CD14-positive monocyte (primary cell): Measurements from ENCODE around the gene NLRP12. TPM values are rescaled to one million over a fixed set of nuclear protein-coding genes. Genes with fewer than 3 reads are reported as not detected.
"Not testable (repeated sequence)": the region's sequence is repeated elsewhere in the genome, so short reads cannot be mapped to it uniquely, and the experiment has no call there.

Experiments
- DNase-seq, 3 donors: peaks; one replicate each; pipeline ENCODE4 v3.0.0-alpha.2; 2011 to 2022
- H2AFZ ChIP-seq: 2 replicates; pipeline ENCODE4 v1.6.0; 2012; ENCODE audit warnings: mild to moderate bottlenecking, low read depth, low read length, inconsistent platforms; ENCODE audit not compliant: insufficient read depth, poor library complexity, severe bottlenecking
- H3K27ac ChIP-seq, 2 donors: 1 replicate in 1 of 2; 2 replicates in 1 of 2; pipeline ENCODE4 v1.5.1; 2012 to 2013; ENCODE audit warnings: low read length in 2 of 2, control low read depth in 1 of 2, inconsistent platforms in 1 of 2, low read depth in 1 of 2, mild to moderate bottlenecking in 1 of 2
- H3K27me3 ChIP-seq, 2 donors: one replicate each; pipeline versions ENCODE4 v1.6.0 to v1.6.1; 2011 to 2013; ENCODE audit warnings: low read length in 2 of 2; ENCODE audit not compliant: control insufficient read depth in 2 of 2, insufficient read depth in 2 of 2
- H3K36me3 ChIP-seq, 2 donors: replicated peaks in 1 of 2; 1 replicate in 1 of 2; 2 replicates in 1 of 2; pipeline versions ENCODE4 v1.5.1 to v1.6.1; 2012 to 2013; ENCODE audit warnings: low read length in 2 of 2, control low read depth in 1 of 2, inconsistent platforms in 1 of 2, mild to moderate bottlenecking in 1 of 2; ENCODE audit not compliant: insufficient read depth in 2 of 2, control insufficient read depth in 1 of 2
- H3K4me1 ChIP-seq, 2 donors: 1 replicate in 1 of 2; 2 replicates in 1 of 2; pipeline versions ENCODE4 v1.5.1 to v1.6.1; 2012 to 2013; ENCODE audit warnings: low read length in 2 of 2, control low read depth in 1 of 2, inconsistent platforms in 1 of 2, mild to moderate bottlenecking in 1 of 2, moderate library complexity in 1 of 2; ENCODE audit not compliant: insufficient read depth in 2 of 2, control insufficient read depth in 1 of 2
- H3K4me2 ChIP-seq: replicated peaks from 2 replicates; pipeline ENCODE3; 2012; ENCODE audit warnings: low read length, moderate library complexity, mild to moderate bottlenecking; ENCODE audit not compliant: poor library complexity, severe bottlenecking; ENCODE audit errors: extremely low read depth
- H3K4me3 ChIP-seq, 3 experiments: fragments of 200-600 bp in 1 of 3; sonication (generic) in 1 of 3; replicated peaks in 1 of 3; 1 replicate in 2 of 3; 2 replicates in 1 of 3; pipeline ENCODE4 v1.5.1; 2011 to 2013; ENCODE audit warnings: low read length in 3 of 3, mild to moderate bottlenecking in 3 of 3, control low read depth in 2 of 3, low read depth in 2 of 3, inconsistent platforms in 1 of 3, moderate library complexity in 1 of 3
- H3K79me2 ChIP-seq: 2 replicates; pipeline ENCODE4 v1.6.0; 2012; ENCODE audit warnings: mild to moderate bottlenecking, control low read depth, inconsistent platforms, low read length, moderate library complexity; ENCODE audit not compliant: insufficient read depth
- H3K9ac ChIP-seq: 2 replicates; pipeline ENCODE4 v1.6.0; 2017; ENCODE audit warnings: low read length, mild to moderate bottlenecking; ENCODE audit not compliant: insufficient read depth, poor library complexity, severe bottlenecking
- H3K9me3 ChIP-seq, 2 donors: replicated peaks in 1 of 2; 1 replicate in 1 of 2; 2 replicates in 1 of 2; pipeline versions ENCODE4 v1.5.1 to v1.6.1; 2012 to 2013; ENCODE audit warnings: low read length in 2 of 2, control low read depth in 1 of 2; ENCODE audit not compliant: control insufficient read depth in 1 of 2, insufficient read depth in 1 of 2
- H4K20me1 ChIP-seq: 2 replicates; pipeline ENCODE4 v1.6.0; 2012; ENCODE audit warnings: mild to moderate bottlenecking, low read length, control low read depth, moderate library complexity; ENCODE audit not compliant: insufficient read depth
- H3K27ac Mint-ChIP-seq, 7 donors: one replicate each; pipeline ENCODE4 v1.8.0; 2020; ENCODE audit warnings: mild to moderate bottlenecking in 7 of 7, mixed read lengths in 7 of 7, moderate library complexity in 6 of 7, inconsistent platforms in 2 of 7
- H3K27me3 Mint-ChIP-seq, 3 donors: one replicate each; pipeline ENCODE4 v1.8.0; 2021 to 2022; ENCODE audit warnings: low read depth in 3 of 3, mild to moderate bottlenecking in 3 of 3, mixed read lengths in 3 of 3, moderate library complexity in 3 of 3, inconsistent platforms in 1 of 3
- H3K36me3 Mint-ChIP-seq, 2 donors: one replicate each; pipeline ENCODE4 v1.8.0; 2020; ENCODE audit warnings: mixed read lengths in 2 of 2, inconsistent platforms in 1 of 2, mild to moderate bottlenecking in 1 of 2
- H3K4me1 Mint-ChIP-seq: one replicate; pipeline ENCODE4 v1.8.0; 2020; ENCODE audit warnings: mild to moderate bottlenecking, mixed read lengths
- H3K4me3 Mint-ChIP-seq, 2 donors: one replicate each; pipeline ENCODE4 v1.8.0; 2020; ENCODE audit warnings: mild to moderate bottlenecking in 2 of 2, mixed read lengths in 2 of 2, moderate library complexity in 1 of 2
- H3K9me3 Mint-ChIP-seq, 7 donors: one replicate each; pipeline ENCODE4 v1.8.0; 2020 to 2022; ENCODE audit warnings: mixed read lengths in 7 of 7, mild to moderate bottlenecking in 6 of 7, moderate library complexity in 6 of 7, inconsistent platforms in 2 of 7
- CTCF ChIP-seq: fragments of 200-600 bp; IDR thresholded peaks from one replicate; pipeline ENCODE4 v1.8.0; 2022; ENCODE audit warnings: antibody characterized with exemption, mild to moderate bottlenecking
- WGBS: methylation state at CpG from one replicate; pipeline ENCODE4 v1.1.5; 2013; ENCODE audit warnings: missing lambda C conversion rate; ENCODE audit not compliant: insufficient coverage; 5-methylcytosine and 5-hydroxymethylcytosine counted together
- intact Hi-C, 2 donors: fragments of 100-400 bp; cut with micrococcal nuclease; formaldehyde crosslinking; loops; one replicate each; pipeline versions ENCODE4 v1.15.0 to v1.15.1; 2023
- polyA plus RNA-seq, 3 donors: library from polyadenylated mRNA; depleted of rRNA in 1 of 3; unstranded in 2 of 3; stranded (reverse) in 1 of 3; fragments of 300-500 nt in 2 of 3; fragments of >200 nt in 1 of 3; fragmentation: Illumina TruSeq in 2 of 3; gene quantifications; 1 replicate in 2 of 3; 2 replicates in 1 of 3; pipeline ENCODE4 v1.2.3, GENCODE V29; 2012 to 2021

Gene NLRP12
- polyA plus RNA-seq, 3 donors = 40.5 to 64.9 (median 47.0) TPM

DNA sequence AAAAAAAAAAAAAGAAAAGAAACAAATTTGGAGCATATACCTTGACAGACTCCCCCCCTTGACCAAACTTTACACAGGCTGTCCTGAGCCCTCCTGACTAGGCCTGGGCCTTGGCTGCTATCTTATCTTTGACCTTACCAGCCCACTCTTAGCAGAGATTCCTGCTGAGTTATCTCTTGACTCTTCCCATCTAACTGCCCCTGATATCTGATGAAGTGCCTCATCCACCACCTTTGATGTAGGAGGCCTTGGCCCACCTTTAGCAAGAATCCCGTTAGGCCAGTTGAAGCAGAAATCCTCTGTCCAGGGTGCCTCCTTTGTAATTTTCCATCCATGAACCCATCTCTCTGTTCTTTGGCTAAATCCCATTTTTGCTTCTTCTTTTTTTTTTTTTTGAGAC, 43.6 kb downstream of the NLRP12 start:
- no peak for DNase-seq
- Mint-ChIP-seq H3K27me3 (peaks cover 7 to 15% (median 10%) of the 10 kb centered on the region in 3 donors), H3K9me3 (peaks cover 0 to 3% (median 0%) of the 10 kb centered on the region in 7 donors), H3K4me3 (no peak overlapping the region), H3K4me1 (peaks cover 5% of the 10 kb centered on the region), H3K27ac (no peak overlapping the region), H3K36me3 (no peaks in the 10 kb centered on the region)
- no peaks in the 10 kb centered on the region for H3K9me3 ChIP-seq
- no peak overlapping the region for H3K9ac ChIP-seq
- H3K4me1 ChIP-seq = peaks cover 2 to 3% of the 10 kb centered on the region in 2 donors
- no peak overlapping the region for H3K4me3 ChIP-seq
- intact Hi-C loops = no loop called here
- no peak overlapping the region for H3K4me2 ChIP-seq
- H3K36me3 ChIP-seq = no peaks in the 10 kb centered on the region
- no peaks in the 10 kb centered on the region for H3K79me2 ChIP-seq
- 100% methylated on average over 1 of the region's 1 CpG for WGBS
- H3K27ac ChIP-seq = no peak overlapping the region
- no peaks in the 10 kb centered on the region for H4K20me1 ChIP-seq
- H2AFZ ChIP-seq = no peak overlapping the region
- TF ChIP-seq CTCF = no peak
- peaks cover 0 to 6% of the 10 kb centered on the region in 2 donors for H3K27me3 ChIP-seq

GRCh38 chr19:53775524-53775923, 48.6 kb downstream of the NLRP12 start:
- Histone ChIP-seq H3K4me1 (no peaks in the 10 kb centered on the region), H3K9ac (no peak overlapping the region), H3K36me3 (no peaks in the 10 kb centered on the region), H3K79me2 (no peaks in the 10 kb centered on the region), H3K27me3 (peaks cover 0 to 3% of the 10 kb centered on the region in 2 donors), H3K27ac (no peak overlapping the region), H4K20me1 (no peaks in the 10 kb centered on the region), H3K4me3 (no peak overlapping the region), H2AFZ (no peak overlapping the region), H3K4me2 (no peak overlapping the region), H3K9me3 (no peaks in the 10 kb centered on the region)
- H3K4me3 Mint-ChIP-seq = no peak overlapping the region
- no peak for DNase-seq
- H3K27me3 Mint-ChIP-seq = peaks cover 1 to 11% (median 9%) of the 10 kb centered on the region in 3 donors
- peaks cover 2% of the 10 kb centered on the region for H3K4me1 Mint-ChIP-seq
- no peak for TF ChIP-seq CTCF
- 96% methylated on average over 14 of the region's 18 CpGs for WGBS
- intact Hi-C loops = no loop called here
- no peaks in the 10 kb centered on the region for H3K36me3 Mint-ChIP-seq
- peaks cover 0 to 2% (median 0%) of the 10 kb centered on the region in 7 donors for H3K9me3 Mint-ChIP-seq
- H3K27ac Mint-ChIP-seq = no peak overlapping the region

GRCh38 chr19:53774491-53774890, 49.6 kb downstream of the NLRP12 start:
- H3K27me3 ChIP-seq, DNase-seq, H3K4me3 Mint-ChIP-seq, H3K4me1 Mint-ChIP-seq, H3K27ac ChIP-seq, H4K20me1 ChIP-seq, H3K4me1 ChIP-seq, H3K27ac Mint-ChIP-seq, H2AFZ ChIP-seq, H3K79me2 ChIP-seq, H3K9me3 Mint-ChIP-seq, H3K36me3 Mint-ChIP-seq, intact Hi-C loops, H3K9me3 ChIP-seq, H3K36me3 ChIP-seq, H3K9ac ChIP-seq, H3K4me3 ChIP-seq, H3K4me2 ChIP-seq: not testable (repeated sequence)
- 61% methylated on average over 3 of the region's 7 CpGs for WGBS
- peaks cover 1 to 11% (median 11%) of the 10 kb centered on the region in 3 donors for H3K27me3 Mint-ChIP-seq
